ENCODE data around the gene TAGAP. TPM values are rescaled to one million over a fixed set of nuclear protein-coding genes. Genes with fewer than 3 reads are reported as not detected.

Gene TAGAP
- total and polyA plus RNA-seq, 2 of the 8 experiments (the other 6 are each of a cell fraction or from before 2014, with no cell fraction given), result not detected

DNA sequence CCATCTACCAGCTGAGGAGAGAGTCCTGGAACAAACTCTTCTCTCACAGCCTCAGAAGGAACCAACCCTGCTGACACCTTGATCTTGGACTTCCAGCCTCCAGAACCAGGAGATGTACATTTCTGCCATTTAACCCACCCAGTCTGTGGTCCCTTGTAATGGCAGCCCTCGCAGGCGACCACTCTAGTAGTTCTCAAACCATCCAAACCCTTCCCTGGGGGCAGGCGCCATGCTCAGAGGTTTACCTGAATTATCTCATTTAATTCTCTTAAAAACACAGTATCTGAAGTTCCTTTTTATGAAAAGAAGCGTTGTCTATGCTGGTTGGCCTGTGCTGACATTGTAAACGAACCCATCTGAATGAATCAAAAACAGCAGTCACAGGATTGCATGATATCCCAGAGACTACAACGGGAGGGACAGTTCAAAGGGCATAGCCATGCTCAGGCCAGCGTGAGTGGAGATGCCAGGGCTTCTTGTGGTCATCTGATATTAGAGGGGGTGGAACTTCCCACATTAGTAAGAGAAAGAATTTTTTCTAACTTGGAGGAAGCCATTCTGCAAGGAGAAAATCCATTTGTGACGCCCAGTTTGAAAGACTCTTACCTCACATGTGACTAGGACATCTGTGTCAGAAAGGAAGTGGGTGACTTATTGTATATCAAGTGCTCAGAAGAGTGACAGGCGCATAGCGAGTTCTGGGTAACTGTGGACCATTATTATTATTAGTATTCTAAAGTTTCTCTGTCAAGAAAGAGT is 17.2 kb upstream of the TAGAP start:
- Histone ChIP-seq H4K91ac (replicated peaks; ENCODE audit: insufficient read length, low read length) (no peak overlapping the region), H4K5ac (ENCODE audit: insufficient read length, low read depth, low read length) (no peak overlapping the region), H4K20me1 (replicated peaks in 1 of 2; ENCODE audit: control insufficient read depth in 1 of 2, insufficient read depth in 2 of 2, low read length in 2 of 2) (no peaks in the 10 kb centered on the region), H3K36me3 (ENCODE audit: control insufficient read depth in 2 of 4, insufficient read depth in 4 of 4, low read length in 3 of 4) (no peaks in the 10 kb centered on the region), H2BK15ac (ENCODE audit: low read length) (no peak overlapping the region), H3K79me1 (ENCODE audit: low read depth, low read length) (no peaks in the 10 kb centered on the region), H3K23ac (ENCODE audit: insufficient read length) (no peak overlapping the region), H4K8ac (ENCODE audit: extremely low read depth, insufficient read depth, low read length) (no peak overlapping the region), H2BK120ac (replicated peaks; ENCODE audit: low read depth, low read length) (no peak overlapping the region), H3K27ac (ENCODE audit: low read depth, low read length) (no peak overlapping the region), H2AK5ac (ENCODE audit: low read depth, low read length) (no peak overlapping the region), H3K4me3 (ENCODE audit: extremely low read depth in 1 of 4, insufficient read depth in 2 of 4, low read depth in 3 of 4, low read length in 4 of 4) (no peak overlapping the region), H2AFZ (ENCODE audit: low read length) (no peak overlapping the region), H3K4me2 (ENCODE audit: insufficient read depth in 1 of 2, low read depth in 2 of 2, low read length in 2 of 2) (no peak overlapping the region), H3K4me1 (replicated peaks in 1 of 4; ENCODE audit: control insufficient read depth in 3 of 4, insufficient read depth in 4 of 4, low read length in 3 of 4) (no peaks in the 10 kb centered on the region), H3K9me3 (ENCODE audit: insufficient read depth in 2 of 2, low read depth in 1 of 2, low read length in 1 of 2) (no peaks in the 10 kb centered on the region), H3K4ac (replicated peaks; ENCODE audit: insufficient read length, low read depth, low read length) (no peak overlapping the region), H2BK20ac (ENCODE audit: low read length) (no peak overlapping the region), H3K79me2 (ENCODE audit: control insufficient read depth in 1 of 2, insufficient read depth in 2 of 2, low read length in 2 of 2) (no peaks in the 10 kb centered on the region), H2BK12ac (ENCODE audit: low read depth, low read length) (no peak overlapping the region), H3K18ac (ENCODE audit: extremely low read depth, low read length) (no peak overlapping the region), H3K23me2 (ENCODE audit: low read depth, low read length) (no peaks in the 10 kb centered on the region), H3K14ac (ENCODE audit: insufficient read length) (no peak overlapping the region), H3K9ac (replicated peaks in 1 of 4; ENCODE audit: extremely low read depth in 1 of 4, low read depth in 3 of 4, low read length in 3 of 4) (no peak overlapping the region), H2BK5ac (ENCODE audit: low read depth, low read length) (no peak overlapping the region), H3K27me3 (replicated peaks in 1 of 4; ENCODE audit: control insufficient read depth in 3 of 4, extremely low read depth in 1 of 4, insufficient read depth in 3 of 4, low read length in 3 of 4) (no peaks in the 10 kb centered on the region), H3K56ac (replicated peaks; ENCODE audit: insufficient read length, low read depth, low read length) (no peak overlapping the region)
- DNase-seq (ENCODE audit: low read depth in 1 of 2, low spot score in 2 of 2) (no peak), FAIRE-seq (no peak)
- CTCF ChIA-PET (ENCODE audit: partially characterized antibody), result interaction anchor here (1.1 to 2.0 kb wide), 4 partner anchors 8 to 43 kb away, joined by 3 to 9 read pairs (median 5); no protein-coding TSS in a partner anchor
- WGBS, 2 experiments (ENCODE audit: extremely low coverage in 1 of 2, insufficient coverage in 1 of 2, insufficient read length in 1 of 2, insufficient replicate concordance in 2 of 2, low coverage in 1 of 2, low lambda C conversion rate in 2 of 2, missing lambda C conversion rate in 1 of 2), result 86% methylated on average over 10 of the region's 10 CpGs; no CpG with 5 or more reads in 1 of the 2 experiments
- no peak for TF ChIP-seq SIRT6 (IDR thresholded peaks at IDR 0.05; ENCODE audit: low read length)
- POLR2A ChIA-PET (ENCODE audit: partially characterized antibody), result interaction anchor here (1.1 kb wide), 1 partner anchor 19 kb away, joined by 3 read pairs; no protein-coding TSS in a partner anchor
